HEK293 (cell line): Measurements from ENCODE around the gene CXCL16.
"Not testable (repeated sequence)": the region's sequence is repeated elsewhere in the genome, so short reads cannot be mapped to it uniquely, and the experiment has no call there.

Experiments used
- CTCF ChIP-seq: fragments of 450-650 bp; formaldehyde crosslinking; IDR thresholded peaks from 2 replicates; pipeline ENCODE4 v1.5.1; 2016; ENCODE audit warnings: missing biosample characterization, missing genetic modification characterization
- GLI2 ChIP-seq: fragments of 450-650 bp; formaldehyde crosslinking; IDR thresholded peaks from 2 replicates; pipeline ENCODE4; 2017; ENCODE audit warnings: missing biosample characterization, missing genetic modification characterization, low read depth, borderline replicate concordance
- HOXA7 ChIP-seq: sonication (generic); formaldehyde crosslinking; IDR thresholded peaks from 2 replicates; pipeline ENCODE4 v1.8.1; 2022; ENCODE audit warnings: missing genetic modification reagents, borderline replicate concordance
- OSR2 ChIP-seq: fragments of 450-650 bp; formaldehyde crosslinking; IDR thresholded peaks from 2 replicates; pipeline ENCODE4 v1.5.1; 2016; ENCODE audit warnings: missing biosample characterization, missing genetic modification characterization
- TRIM28 ChIP-seq: IDR thresholded peaks from 2 replicates; pipeline ENCODE4 v1.6.1; 2011; ENCODE audit warnings: low read length, control low read depth, borderline replicate concordance
- ZNF341 ChIP-seq: fragments of 450-650 bp; formaldehyde crosslinking; IDR thresholded peaks from 2 replicates; pipeline ENCODE4; 2016; ENCODE audit warnings: low read depth, missing biosample characterization, missing genetic modification characterization
- ZNF366 ChIP-seq: fragments of 450-650 bp; formaldehyde crosslinking; conservative IDR thresholded peaks from 2 replicates; pipeline ENCODE4 v1.5.1; 2016; ENCODE audit warnings: missing biosample characterization, missing genetic modification characterization

- TF ChIP-seq HOXA7 (CRISPR knock-in tag); CTCF (tag by site-specific recombination); OSR2 (tag by site-specific recombination); ZNF341 (tag by site-specific recombination); GLI2 (tag by site-specific recombination); TRIM28; ZNF366 (tag by site-specific recombination): not testable (repeated sequence)
Measured at GRCh38 chr17:4699401-4700056, 40.2 kb downstream of the CXCL16 start.
